ENCODE results near the gene SLC22A12.

GRCh38 chr11:64639885-64640284 is 48.9 kb downstream of the SLC22A12 start:
- TF ChIP-seq RNF2 (IDR thresholded peaks at IDR 0.05; ENCODE audit: borderline replicate concordance, low read depth) (no peak), EP300 (IDR thresholded peaks at IDR 0.05) (no peak), POLR2A (IDR thresholded peaks at IDR 0.05; ENCODE audit: low read length) (no peak), CTCF (IDR thresholded peaks at IDR 0.05) (no peak), SMC3 (IDR thresholded peaks at IDR 0.05) (no peak), HOXA7 (CRISPR knock-in tag; IDR thresholded peaks at IDR 0.05) (no peak)
